ENCODE results near the gene CNIH3. TPM values are rescaled to one million over a fixed set of nuclear protein-coding genes. Genes with fewer than 3 reads are reported as not detected.
A peak's percentile ranks its signal among the peaks of the same experiment; 100 is the strongest.

The CNIH3 gene
- total and polyA plus RNA-seq, 9 donors, result 3.8 to 11.8 (median 8.3) TPM

DNA sequence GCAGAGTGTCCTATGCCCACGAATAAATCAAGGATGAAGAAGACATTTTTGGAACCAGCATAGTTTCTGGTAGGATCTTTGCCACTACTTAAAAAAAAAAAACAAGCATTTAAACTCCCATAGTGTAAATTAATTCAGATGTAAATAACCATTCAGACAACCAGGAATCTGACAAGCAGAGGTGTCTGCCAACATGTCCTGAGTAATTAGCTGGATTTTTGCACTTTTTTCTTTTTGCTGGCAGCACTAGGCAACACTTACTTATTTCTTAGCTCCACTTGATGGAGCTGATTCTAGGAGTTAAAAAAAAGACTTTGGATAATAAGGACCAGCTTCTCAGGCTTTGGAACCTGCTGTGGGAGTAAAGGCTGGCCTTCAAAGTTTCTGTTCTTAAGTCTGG, 27.6 kb upstream of the CNIH3 start:
- Histone ChIP-seq H3K4me1 (ENCODE audit: insufficient read depth) (no peaks in the 10 kb centered on the region), H3K36me3 (no peaks in the 10 kb centered on the region), H3K9me3 (no peaks in the 10 kb centered on the region), H3K4me3 (no peak overlapping the region), H3K27ac (no peak overlapping the region), H3K27me3 (no peaks in the 10 kb centered on the region)
- DNase-seq, result no peak
- TF ChIP-seq POLR2A (IDR thresholded peaks at IDR 0.05) (no peak), CTCF (IDR thresholded peaks at IDR 0.05) (no peak), EP300 (IDR thresholded peaks at IDR 0.05) (no peak)
- intact Hi-C loops (cut with DNase I), result no loop called here
- WGBS, 3 donors, result 74 to 94% (median 82%) methylated on average over 1 of the region's 1 CpG

DNA sequence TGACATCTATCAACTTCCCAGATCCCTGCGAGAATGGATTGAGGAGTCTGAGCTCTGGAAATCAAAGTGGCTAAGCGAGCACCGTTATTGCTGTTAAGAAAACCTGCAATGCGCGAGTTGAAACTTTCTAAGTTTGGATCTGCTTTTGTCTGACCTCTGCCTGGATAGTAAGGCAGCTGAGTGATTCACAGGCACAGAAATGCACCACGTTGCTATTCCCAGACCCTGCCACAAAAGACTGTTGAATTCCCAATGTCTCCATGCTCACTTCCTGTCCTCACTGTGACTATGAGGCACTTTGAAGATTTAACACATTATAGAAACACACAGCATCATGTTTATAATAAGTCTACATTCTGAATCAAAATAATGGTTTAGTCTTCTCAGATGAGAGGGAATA, 27.1 kb upstream of the CNIH3 start:
- H3K9me3 ChIP-seq, result no peaks in the 10 kb centered on the region
- no peaks in the 10 kb centered on the region for H3K36me3 ChIP-seq
- no peaks in the 10 kb centered on the region for H3K27me3 ChIP-seq
- no peak for DNase-seq
- 71 to 79% (median 74%) methylated on average over 6 of the region's 6 CpGs for WGBS, 3 donors
- H3K4me3 ChIP-seq, result no peak overlapping the region
- no peaks in the 10 kb centered on the region for H3K4me1 ChIP-seq (ENCODE audit: insufficient read depth)
- intact Hi-C loops (cut with DNase I), result no loop called here
- TF ChIP-seq EP300 (IDR thresholded peaks at IDR 0.05), result no peak
- no peak for TF ChIP-seq CTCF (IDR thresholded peaks at IDR 0.05)
- no peak for TF ChIP-seq POLR2A (IDR thresholded peaks at IDR 0.05)
- no peak overlapping the region for H3K27ac ChIP-seq

GRCh38 chr1:224591326-224591725, 24.8 kb upstream of the CNIH3 start:
- Histone ChIP-seq H3K27me3 (no peaks in the 10 kb centered on the region), H3K9me3 (no peaks in the 10 kb centered on the region), H3K4me1 (ENCODE audit: insufficient read depth) (no peaks in the 10 kb centered on the region), H3K4me3 (no peak overlapping the region), H3K36me3 (no peaks in the 10 kb centered on the region), H3K27ac (no peak overlapping the region)
- no peak for TF ChIP-seq POLR2A (IDR thresholded peaks at IDR 0.05)
- no peak for TF ChIP-seq EP300 (IDR thresholded peaks at IDR 0.05)
- no peak for TF ChIP-seq CTCF (IDR thresholded peaks at IDR 0.05)
- DNase-seq, result no peak
- intact Hi-C loops (cut with DNase I), result no loop called here
- 65 to 83% (median 74%) methylated on average over 1 of the region's 1 CpG for WGBS, 3 donors

GRCh38 chr1:224592636-224593582, 23.2 kb upstream of the CNIH3 start:
- H3K4me1 ChIP-seq (ENCODE audit: insufficient read depth), result no peaks in the 10 kb centered on the region
- H3K9me3 ChIP-seq, result no peaks in the 10 kb centered on the region
- no peak overlapping the region for H3K27ac ChIP-seq
- peak in 1 of 5 donors; percentile 19 for DNase-seq
- H3K36me3 ChIP-seq, result no peaks in the 10 kb centered on the region
- H3K4me3 ChIP-seq, result no peak overlapping the region
- 55 to 64% (median 55%) methylated on average over 6 of the region's 6 CpGs for WGBS, 3 donors
- intact Hi-C loops (cut with DNase I), result no loop called here
- TF ChIP-seq POLR2A (IDR thresholded peaks at IDR 0.05), result no peak
- no peak for TF ChIP-seq EP300 (IDR thresholded peaks at IDR 0.05)
- no peaks in the 10 kb centered on the region for H3K27me3 ChIP-seq

DNA sequence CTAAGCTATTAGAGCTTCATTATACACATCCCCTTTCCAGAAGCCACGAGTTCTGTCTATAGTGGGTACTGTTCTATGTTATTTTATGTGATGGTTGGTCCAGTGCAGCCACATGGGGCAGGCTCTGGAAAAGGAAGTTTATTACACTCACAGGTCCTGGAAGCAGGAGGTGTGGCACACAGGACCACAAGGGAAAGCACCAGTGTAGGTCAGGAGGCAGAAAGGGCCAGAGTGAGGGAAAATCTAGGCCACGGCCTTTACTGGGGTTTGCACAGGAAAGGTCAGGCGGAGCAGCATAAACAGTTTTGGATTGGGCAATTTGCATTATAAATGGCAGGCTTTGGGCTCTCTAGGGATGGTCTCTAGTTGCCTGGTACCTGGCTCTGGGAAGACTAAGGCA, 21.8 kb upstream of the CNIH3 start:
- intact Hi-C loops (cut with DNase I), result no loop called here
- Histone ChIP-seq H3K36me3 (no peaks in the 10 kb centered on the region), H3K4me3 (no peak overlapping the region), H3K4me1 (ENCODE audit: insufficient read depth) (no peaks in the 10 kb centered on the region), H3K9me3 (no peaks in the 10 kb centered on the region), H3K27me3 (no peaks in the 10 kb centered on the region), H3K27ac (no peak overlapping the region)
- DNase-seq, result no peak
- TF ChIP-seq POLR2A (IDR thresholded peaks at IDR 0.05) (no peak), EP300 (IDR thresholded peaks at IDR 0.05) (no peak), CTCF (IDR thresholded peaks at IDR 0.05) (no peak)
- 94 to 96% (median 95%) methylated on average over 3 of the region's 3 CpGs for WGBS, 3 donors

Measured in ovary (tissue), 9 donors.